H1 (cell line): Measurements from ENCODE around the gene TCF21. TPM values are rescaled to one million over a fixed set of nuclear protein-coding genes. Genes with fewer than 3 reads are reported as not detected.

ENCODE experiments used
- CTCF ChIA-PET: fragments of 300-600 bp; sonication (Branson Sonifier 250); formaldehyde crosslinking; loops from one replicate; lab custom pipeline; 2021; ENCODE audit not compliant: partially characterized antibody; lab: Charles Lee
- POLR2A ChIA-PET: fragments of 300-600 bp; sonication (Branson Sonifier 250); formaldehyde crosslinking; loops from one replicate; lab custom pipeline; 2021; ENCODE audit warnings: inconsistent platforms; ENCODE audit not compliant: partially characterized antibody; lab: Charles Lee
- DNase-seq, 2 experiments: peaks; one replicate each; pipeline versions ENCODE4 v3.0.0 to v3.0.0-alpha.2; 2010 to 2022; ENCODE audit warnings: low spot score in 2 of 2, low read depth in 1 of 2, mixed read lengths in 1 of 2
- FAIRE-seq: peaks from 2 replicates; lab custom pipeline; 2011; peaks lifted over from hg19 to GRCh38; lab: Jason Lieb, UNC
- H2AFZ ChIP-seq: 2 replicates; pipeline ENCODE4 v1.8.1; 2012; ENCODE audit warnings: low read length, inconsistent platforms
- H2AK5ac ChIP-seq: 2 replicates; pipeline ENCODE4 v1.6.1; 2013; ENCODE audit warnings: low read depth, low read length
- H2BK120ac ChIP-seq: replicated peaks from 2 replicates; pipeline ENCODE3; 2013; ENCODE audit warnings: low read depth, low read length, inconsistent platforms
- H2BK12ac ChIP-seq: 2 replicates; pipeline ENCODE4 v1.6.1; 2013; ENCODE audit warnings: low read depth, low read length
- H2BK15ac ChIP-seq: 2 replicates; pipeline ENCODE4 v1.6.1; 2013; ENCODE audit warnings: low read length
- H2BK20ac ChIP-seq: 2 replicates; pipeline ENCODE4 v1.6.1; 2013; ENCODE audit warnings: low read length
- H2BK5ac ChIP-seq: 2 replicates; pipeline ENCODE4 v1.6.1; 2013; ENCODE audit warnings: low read depth, low read length
- H3K14ac ChIP-seq: 2 replicates; pipeline ENCODE4 v1.6.1; 2013; ENCODE audit warnings: inconsistent platforms; ENCODE audit not compliant: insufficient read length
- H3K18ac ChIP-seq: 2 replicates; pipeline ENCODE4 v1.6.1; 2013; ENCODE audit warnings: low read length; ENCODE audit errors: extremely low read depth
- H3K23ac ChIP-seq: 2 replicates; pipeline ENCODE4 v1.6.1; 2013; ENCODE audit warnings: inconsistent platforms; ENCODE audit not compliant: insufficient read length
- H3K23me2 ChIP-seq: 2 replicates; pipeline ENCODE4 v1.6.1; 2013; ENCODE audit warnings: low read depth, low read length
- H3K27ac ChIP-seq: 2 replicates; pipeline ENCODE4 v1.6.1; 2011; ENCODE audit warnings: low read depth, low read length, inconsistent platforms
- H3K27me3 ChIP-seq, 4 experiments: replicated peaks in 1 of 4; 1 replicate in 1 of 4; 2 replicates in 3 of 4; pipeline versions ENCODE4 v1.6.1 to v1.8.1; 2011 to 2013; ENCODE audit warnings: low read length in 3 of 4, mild to moderate bottlenecking in 3 of 4, inconsistent platforms in 2 of 4, mixed read lengths in 2 of 4, moderate library complexity in 1 of 4; ENCODE audit not compliant: control insufficient read depth in 3 of 4, insufficient read depth in 3 of 4; ENCODE audit errors: extremely low read depth in 1 of 4
- H3K36me3 ChIP-seq, 4 experiments: 2 replicates each; pipeline versions ENCODE4 v1.6.1 to v1.8.1; 2011 to 2013; ENCODE audit warnings: mild to moderate bottlenecking in 4 of 4, low read length in 3 of 4, moderate library complexity in 2 of 4, control low read depth in 1 of 4, inconsistent platforms in 1 of 4; ENCODE audit not compliant: insufficient read depth in 4 of 4, control insufficient read depth in 2 of 4
- H3K4ac ChIP-seq: replicated peaks from 2 replicates; pipeline ENCODE3; 2013; ENCODE audit warnings: low read length, low read depth, mixed read lengths, inconsistent platforms; ENCODE audit not compliant: insufficient read length
- H3K4me1 ChIP-seq, 4 experiments: replicated peaks in 1 of 4; 1 replicate in 1 of 4; 2 replicates in 3 of 4; pipeline versions ENCODE4 v1.6.1 to v1.8.1; 2011 to 2013; ENCODE audit warnings: low read length in 3 of 4, inconsistent platforms in 2 of 4, mixed read lengths in 1 of 4; ENCODE audit not compliant: insufficient read depth in 4 of 4, control insufficient read depth in 3 of 4
- H3K4me2 ChIP-seq, 2 experiments: 2 replicates each; pipeline versions ENCODE4 v1.6.1 to v1.8.1; 2011 to 2013; ENCODE audit warnings: low read depth in 2 of 2, low read length in 2 of 2, control low read depth in 1 of 2, inconsistent platforms in 1 of 2, mild to moderate bottlenecking in 1 of 2; ENCODE audit not compliant: insufficient read depth in 1 of 2
- H3K4me3 ChIP-seq, 4 experiments: fragments of 200-600, 300-600 bp in 1 of 4; sonication (generic), shearing (Covaris generic), sonication (Bioruptor Twin) in 1 of 4; 2 replicates each; pipeline versions ENCODE4 v1.5.1 to v1.8.1; 2011 to 2016; ENCODE audit warnings: low read length in 4 of 4, low read depth in 3 of 4, control low read depth in 2 of 4, inconsistent platforms in 2 of 4, mild to moderate bottlenecking in 2 of 4, mixed read lengths in 1 of 4, moderate library complexity in 1 of 4; ENCODE audit not compliant: insufficient read depth in 2 of 4; ENCODE audit errors: extremely low read depth in 1 of 4
- H3K56ac ChIP-seq: replicated peaks from 2 replicates; pipeline ENCODE3; 2013; ENCODE audit warnings: low read depth, mild to moderate bottlenecking, mixed read lengths, low read length, inconsistent platforms; ENCODE audit not compliant: insufficient read length
- H3K79me1 ChIP-seq: 2 replicates; pipeline ENCODE4 v1.6.1; 2013; ENCODE audit warnings: low read depth, low read length, control low read depth
- H3K79me2 ChIP-seq, 2 experiments: 2 replicates each; pipeline versions ENCODE4 v1.6.1 to v1.8.1; 2012 to 2013; ENCODE audit warnings: low read length in 2 of 2, mild to moderate bottlenecking in 2 of 2, inconsistent platforms in 1 of 2; ENCODE audit not compliant: insufficient read depth in 2 of 2, control insufficient read depth in 1 of 2
- H3K9ac ChIP-seq, 4 experiments: replicated peaks in 1 of 4; 1 replicate in 1 of 4; 2 replicates in 3 of 4; pipeline versions ENCODE4 v1.6.1 to v1.8.1; 2011 to 2013; ENCODE audit warnings: low read depth in 3 of 4, low read length in 3 of 4, control low read depth in 2 of 4, mild to moderate bottlenecking in 2 of 4, moderate library complexity in 2 of 4, inconsistent platforms in 1 of 4; ENCODE audit errors: extremely low read depth in 1 of 4
- H3K9me3 ChIP-seq, 2 experiments: 2 replicates each; pipeline versions ENCODE4 v1.6.1 to v1.8.1; 2012 to 2013; ENCODE audit warnings: mild to moderate bottlenecking in 2 of 2, moderate library complexity in 2 of 2, control low read depth in 1 of 2, inconsistent platforms in 1 of 2, low read depth in 1 of 2, low read length in 1 of 2, mixed read lengths in 1 of 2; ENCODE audit not compliant: insufficient read depth in 2 of 2
- H4K20me1 ChIP-seq, 2 experiments: replicated peaks in 1 of 2; 2 replicates each; pipeline versions ENCODE3 to v1.8.1; 2011 to 2013; ENCODE audit warnings: inconsistent platforms in 2 of 2, low read length in 2 of 2, mild to moderate bottlenecking in 1 of 2; ENCODE audit not compliant: insufficient read depth in 2 of 2, control insufficient read depth in 1 of 2
- H4K5ac ChIP-seq: 2 replicates; pipeline ENCODE4 v1.6.1; 2013; ENCODE audit warnings: low read length, low read depth, mixed read lengths, inconsistent platforms; ENCODE audit not compliant: insufficient read length
- H4K8ac ChIP-seq: 2 replicates; pipeline ENCODE4 v1.8.0; 2013; ENCODE audit warnings: mild to moderate bottlenecking, moderate library complexity, low read length, inconsistent platforms; ENCODE audit not compliant: insufficient read depth; ENCODE audit errors: extremely low read depth
- H4K91ac ChIP-seq: replicated peaks from 2 replicates; pipeline ENCODE3; 2013; ENCODE audit warnings: low read length, mixed read lengths, inconsistent platforms; ENCODE audit not compliant: insufficient read length
- BRCA1 ChIP-seq: IDR thresholded peaks from 2 replicates; pipeline ENCODE4 v1.6.1; 2012; ENCODE audit warnings: low read depth, low read length, improper control_type of control experiment
- KDM5A ChIP-seq: fragments of 200-600 bp; IDR thresholded peaks from 2 replicates; pipeline ENCODE4 v1.7.1; 2012; ENCODE audit warnings: mild to moderate bottlenecking, low read length, inconsistent platforms, mixed read lengths
- TAF7 ChIP-seq: optimal IDR thresholded peaks from 2 replicates; pipeline ENCODE3; 2011; ENCODE audit warnings: low read depth, mild to moderate bottlenecking, inconsistent platforms, low read length, moderate library complexity, borderline replicate concordance
- WGBS, 2 experiments: shearing (Covaris generic) in 1 of 2; methylation state at CpG; one replicate each; pipeline versions ENCODE4 v1.1.6 to v1.1.7; 2013 to 2015; ENCODE audit warnings: low lambda C conversion rate in 2 of 2, mixed read lengths in 2 of 2, inconsistent platforms in 1 of 2, low coverage in 1 of 2, missing lambda C conversion rate in 1 of 2; ENCODE audit not compliant: insufficient replicate concordance in 2 of 2, insufficient coverage in 1 of 2, insufficient read length in 1 of 2; ENCODE audit errors: extremely low coverage in 1 of 2, missing lambda C conversion rate in 1 of 2; 5-methylcytosine and 5-hydroxymethylcytosine counted together
- polyA plus RNA-seq, 7 experiments: library from polyadenylated mRNA; depleted of rRNA in 3 of 7; stranded (reverse) in 5 of 7; unstranded in 2 of 7; fragments of >200 nt in 5 of 7; fragments of 200-250 nt in 2 of 7; gene quantifications; 1 replicate in 5 of 7; 2 replicates in 1 of 7; 4 replicates in 1 of 7; pipeline versions ENCODE4 v1.2.1 to v1.2.3, GENCODE V29; 2011 to 2013; ENCODE audit warnings: missing spikeins in 2 of 7, mixed read lengths in 2 of 7
- total RNA-seq: library from RNA; stranded (reverse); fragmentation: NEBNext Ultra II Directional; extraction: Animal tissue kit (Norgen Biotek cat#: 25700); gene quantifications from 2 replicates; pipeline ENCODE4 v1.2.1, GENCODE V29; 2021

The TCF21 gene
- total and polyA plus RNA-seq, 2 of the 8 experiments (the other 6 are each of a cell fraction or from before 2014, with no cell fraction given) = 0.05 to 0.09 TPM

DNA sequence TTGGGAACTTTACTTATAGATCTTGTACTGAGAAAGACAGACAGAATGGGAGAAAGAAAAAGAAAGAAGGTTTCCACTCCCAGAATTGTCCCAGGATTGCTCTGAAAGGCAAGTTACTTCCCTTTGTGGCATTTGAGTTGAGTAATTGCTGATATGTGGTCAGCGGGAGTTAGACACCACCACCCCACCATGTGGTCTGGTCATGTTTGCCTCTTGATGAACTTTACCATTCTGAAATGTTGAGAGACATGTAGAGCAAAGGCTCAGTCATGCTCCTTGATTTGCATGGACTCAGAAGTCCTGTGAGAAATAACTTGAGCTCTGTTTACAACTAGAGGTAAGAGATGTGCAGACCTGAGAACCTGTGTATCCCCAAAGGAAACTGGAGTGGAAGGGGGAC lies 17.1 kb downstream of the TCF21 start:
- Histone ChIP-seq H3K27me3 (no peaks in the 10 kb centered on the region), H3K4me2 (no peak overlapping the region), H3K56ac (no peak overlapping the region), H2AK5ac (no peak overlapping the region), H4K20me1 (no peaks in the 10 kb centered on the region), H4K91ac (no peak overlapping the region), H2BK12ac (no peak overlapping the region), H2BK20ac (no peak overlapping the region), H3K36me3 (no peaks in the 10 kb centered on the region), H2AFZ (peak overlapping the region; percentile 89; the same call in 1 of the 2 replicates), H3K23me2 (no peaks in the 10 kb centered on the region), H3K4me1 (no peaks in the 10 kb centered on the region), H3K4me3 (no peak overlapping the region), H4K8ac (no peak overlapping the region), H3K9ac (no peak overlapping the region), H3K4ac (no peak overlapping the region), H3K18ac (no peak overlapping the region), H2BK15ac (no peak overlapping the region), H4K5ac (no peak overlapping the region), H3K27ac (no peak overlapping the region), H2BK5ac (no peak overlapping the region), H3K9me3 (no peaks in the 10 kb centered on the region), H2BK120ac (no peak overlapping the region), H3K14ac (no peak overlapping the region), H3K23ac (no peak overlapping the region), H3K79me1 (no peaks in the 10 kb centered on the region), H3K79me2 (no peaks in the 10 kb centered on the region)
- TF ChIP-seq TAF7 = no peak
- no peak for TF ChIP-seq KDM5A
- no peak for TF ChIP-seq BRCA1
- FAIRE-seq (no peak), DNase-seq (no peak)
- ChIA-PET CTCF (interaction anchor here (1.2 to 3.0 kb wide), 6 partner anchors 9 to 337 kb away, joined by 3 to 11 read pairs (median 10); no protein-coding TSS in a partner anchor), POLR2A (no interaction called here)
- WGBS, 2 experiments = 100% methylated on average over 1 of the region's 1 CpG; no CpG with 5 or more reads in 1 of the 2 experiments
